ENCODE results near the gene DPH5.
"Not testable (repeated sequence)": the region's sequence is repeated elsewhere in the genome, so short reads cannot be mapped to it uniquely, and the experiment has no call there.

Gene DPH5

GRCh38 chr1:101033017-101033416, 7.4 kb upstream of the DPH5 start:
- in situ Hi-C loops (cut with MboI; ENCODE audit: low sequenced_read_pairs): no loop called here

- in situ Hi-C loops (cut with MboI; ENCODE audit: low sequenced_read_pairs): not testable (repeated sequence)
Observed at GRCh38 chr1:101032129-101032528, 6.5 kb upstream of the DPH5 start.

- in situ Hi-C loops (cut with MboI; ENCODE audit: low sequenced_read_pairs): no loop called here
Observed at GRCh38 chr1:101030881-101031280, 5.3 kb upstream of the DPH5 start.

GRCh38 chr1:101029184-101029583, 3.6 kb upstream of the DPH5 start:
- in situ Hi-C loops (cut with MboI; ENCODE audit: low sequenced_read_pairs): no loop called here

GRCh38 chr1:101028466-101028865, 2.9 kb upstream of the DPH5 start:
- in situ Hi-C loops (cut with MboI; ENCODE audit: low sequenced_read_pairs): no loop called here

- in situ Hi-C loops (cut with MboI; ENCODE audit: low sequenced_read_pairs): no loop called here
Observed at GRCh38 chr1:101027194-101027772, 1.7 kb upstream of the DPH5 start.

GRCh38 chr1:101026430-101026788, 825 bp upstream of the DPH5 start:
- in situ Hi-C loops (cut with MboI; ENCODE audit: low sequenced_read_pairs): no loop called here

GRCh38 chr1:101025283-101025656, 314 bp downstream of the DPH5 start:
- in situ Hi-C loops (cut with MboI; ENCODE audit: low sequenced_read_pairs): no loop called here

- in situ Hi-C loops (cut with MboI; ENCODE audit: low sequenced_read_pairs): no loop called here
Observed at GRCh38 chr1:101022294-101022693, 3.3 kb downstream of the DPH5 start.

GRCh38 chr1:101017448-101017847, 8.1 kb downstream of the DPH5 start:
- in situ Hi-C loops (cut with MboI; ENCODE audit: low sequenced_read_pairs): no loop called here

GRCh38 chr1:101013776-101014175, 11.8 kb downstream of the DPH5 start:
- in situ Hi-C loops (cut with MboI; ENCODE audit: low sequenced_read_pairs): no loop called here

- in situ Hi-C loops (cut with MboI; ENCODE audit: low sequenced_read_pairs): no loop called here
Observed at GRCh38 chr1:101008229-101008834, 17.3 kb downstream of the DPH5 start.

GRCh38 chr1:101006553-101006952, 19.0 kb downstream of the DPH5 start:
- in situ Hi-C loops (cut with MboI; ENCODE audit: low sequenced_read_pairs): no loop called here

- in situ Hi-C loops (cut with MboI; ENCODE audit: low sequenced_read_pairs): no loop called here
Observed at GRCh38 chr1:101005871-101006270, 19.7 kb downstream of the DPH5 start.

- in situ Hi-C loops (cut with MboI; ENCODE audit: low sequenced_read_pairs): no loop called here
Observed at GRCh38 chr1:101005183-101005582, 20.4 kb downstream of the DPH5 start.

GRCh38 chr1:101004670-101005069, 20.9 kb downstream of the DPH5 start:
- in situ Hi-C loops (cut with MboI; ENCODE audit: low sequenced_read_pairs): no loop called here

- in situ Hi-C loops (cut with MboI; ENCODE audit: low sequenced_read_pairs): no loop called here
Observed at GRCh38 chr1:101004061-101004460, 21.5 kb downstream of the DPH5 start.

GRCh38 chr1:101003012-101003650, 22.5 kb downstream of the DPH5 start:
- in situ Hi-C loops (cut with MboI; ENCODE audit: low sequenced_read_pairs): no loop called here

GRCh38 chr1:101002551-101002950, 23.0 kb downstream of the DPH5 start:
- in situ Hi-C loops (cut with MboI; ENCODE audit: low sequenced_read_pairs): no loop called here

GRCh38 chr1:101000131-101000873, 25.3 kb downstream of the DPH5 start:
- in situ Hi-C loops (cut with MboI; ENCODE audit: low sequenced_read_pairs): no loop called here

- in situ Hi-C loops (cut with MboI; ENCODE audit: low sequenced_read_pairs): no loop called here
Observed at GRCh38 chr1:100998426-100998825, 27.2 kb downstream of the DPH5 start.
